ENCODE measurements around the gene IQCM.
A peak's percentile ranks its signal among the peaks of the same experiment; 100 is the strongest.
"Not testable (repeated sequence)": the region's sequence is repeated elsewhere in the genome, so short reads cannot be mapped to it uniquely, and the experiment has no call there.

The IQCM gene

GRCh38 chr4:149426461-149426860, 389.2 kb downstream of the IQCM start:
- DNase-seq: peak; percentile 7

- DNase-seq: no peak
These were observed 406.1 kb downstream of the IQCM start for GRCh38 chr4:149409555-149409962.

DNA sequence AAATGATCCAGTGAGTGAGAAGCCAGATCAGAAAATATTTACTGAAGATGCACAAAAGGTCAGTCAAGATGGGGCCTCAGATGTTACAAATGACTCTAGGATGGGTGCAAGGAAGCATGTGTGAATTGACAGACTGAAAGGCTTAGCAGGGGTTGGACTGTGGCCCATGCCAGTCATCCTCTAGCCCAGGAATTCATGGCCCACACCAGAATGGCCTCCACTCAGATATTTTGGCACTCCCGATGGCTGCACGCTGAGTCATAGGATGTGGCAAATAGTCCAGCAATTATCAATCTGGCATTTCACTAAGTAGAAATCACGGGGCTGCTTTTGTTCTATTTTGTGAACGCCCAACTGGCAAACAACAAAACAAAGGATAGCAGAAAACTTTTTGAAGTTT, 406.5 kb downstream of the IQCM start:
- no peak for DNase-seq

GRCh38 chr4:149404143-149404542, 411.5 kb downstream of the IQCM start:
- DNase-seq: no peak

DNA sequence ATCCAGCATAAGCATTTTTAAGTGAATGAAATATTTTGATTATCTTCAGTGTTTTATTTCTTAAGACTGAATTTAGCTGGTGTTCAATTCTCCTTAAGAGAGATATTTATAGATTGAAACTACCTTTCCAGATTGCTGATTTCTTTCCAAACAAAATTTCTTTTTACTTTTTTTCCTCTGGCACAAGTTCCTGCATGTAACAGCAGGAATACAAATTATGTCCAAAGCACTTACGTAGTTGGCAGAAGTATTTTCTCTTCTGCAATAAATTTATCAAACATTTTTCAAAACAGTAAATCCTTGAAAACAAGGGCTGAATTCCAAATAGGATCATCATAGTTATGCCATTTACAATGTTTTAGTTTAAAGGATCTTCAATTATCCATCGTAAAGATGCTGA, 412.6 kb downstream of the IQCM start:
- no peak for DNase-seq

DNA sequence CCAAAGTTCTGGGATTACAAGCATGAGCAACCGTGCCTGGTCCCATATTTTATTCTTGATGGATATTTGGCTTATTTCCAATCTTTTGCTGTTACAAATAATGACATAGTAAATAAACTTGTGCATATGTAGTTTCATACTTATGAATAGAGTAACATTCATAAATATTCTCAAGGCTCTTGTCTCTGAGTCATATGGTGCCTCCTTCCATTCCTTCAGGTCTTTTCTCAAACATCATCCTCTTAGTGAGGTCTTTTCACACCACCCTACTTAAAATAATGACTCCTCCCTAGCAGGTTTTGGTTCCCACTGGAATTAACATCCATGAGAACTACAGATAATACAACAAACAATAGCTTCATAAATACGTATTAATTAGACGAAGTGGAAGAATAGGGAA, 416.6 kb downstream of the IQCM start:
- DNase-seq: no peak

DNA sequence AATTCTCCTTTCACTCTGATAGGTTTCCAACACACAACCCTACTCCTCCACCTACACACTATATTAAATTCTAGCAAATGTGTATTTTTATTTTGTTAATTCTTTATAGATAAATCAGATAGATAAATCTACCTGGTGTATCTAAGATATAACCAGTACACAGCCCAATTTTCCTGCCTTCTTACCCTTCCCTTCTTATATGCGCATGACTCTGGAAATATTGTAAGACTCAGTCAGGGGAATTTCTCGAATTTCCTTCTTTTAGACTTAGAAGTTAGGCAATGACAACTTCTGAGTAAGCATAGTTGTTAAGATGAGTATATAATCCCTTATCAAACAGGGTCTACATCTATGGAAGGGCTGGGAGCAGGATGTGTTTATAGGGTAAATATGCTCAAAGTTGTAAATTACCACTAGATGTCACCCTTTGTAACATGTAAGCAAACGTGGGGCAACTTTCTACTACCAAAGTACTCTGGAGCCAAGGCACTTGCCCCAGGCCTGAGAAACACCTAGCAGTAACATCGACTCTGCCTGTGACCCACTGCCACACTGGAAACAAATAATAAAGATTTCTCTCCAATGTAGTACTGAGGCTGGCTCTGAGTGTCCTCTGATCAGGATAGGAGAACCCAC, 444.7 kb downstream of the IQCM start:
- DNase-seq: peak; percentile 16

DNA sequence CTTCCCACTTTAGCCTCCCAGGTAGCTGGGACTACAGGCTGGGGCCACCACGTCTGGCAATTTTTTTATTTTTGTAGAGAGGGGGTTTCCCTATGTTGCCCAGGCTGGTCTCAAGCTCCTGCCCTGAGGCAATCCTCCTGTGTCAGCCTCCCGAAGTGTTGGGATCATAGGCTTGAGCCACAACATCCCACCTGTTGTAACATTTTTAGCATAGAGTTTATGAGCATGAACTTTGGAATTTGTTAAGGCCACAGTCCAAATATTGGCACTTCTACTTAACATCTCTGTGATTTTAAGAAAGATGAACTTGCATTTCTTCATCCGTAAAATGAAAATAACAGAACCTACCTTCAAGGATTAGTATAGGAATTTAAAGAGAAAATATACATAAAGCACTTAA, 445.6 kb downstream of the IQCM start:
- no peak for DNase-seq

DNA sequence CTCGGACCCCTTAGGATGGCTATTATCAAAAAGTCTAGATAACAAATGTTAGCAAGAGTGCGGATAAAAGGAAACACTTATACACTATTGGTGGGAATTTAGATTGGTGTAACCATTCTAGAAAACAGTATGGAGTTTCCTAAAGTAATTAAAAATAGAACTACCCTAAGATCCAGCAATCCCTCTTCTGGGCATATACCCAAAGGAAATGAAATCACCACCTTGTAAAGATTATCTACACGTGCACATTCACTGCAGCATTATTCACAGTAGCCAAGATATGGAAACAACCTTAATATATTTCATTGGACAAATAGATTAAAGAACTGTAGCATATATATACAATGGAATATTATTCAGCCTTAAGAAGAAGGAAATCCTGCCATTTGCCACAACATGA, 462.4 kb downstream of the IQCM start:
- no peak for DNase-seq

- no peak for DNase-seq
These were observed 466.1 kb downstream of the IQCM start for GRCh38 chr4:149349541-149349940.

DNA sequence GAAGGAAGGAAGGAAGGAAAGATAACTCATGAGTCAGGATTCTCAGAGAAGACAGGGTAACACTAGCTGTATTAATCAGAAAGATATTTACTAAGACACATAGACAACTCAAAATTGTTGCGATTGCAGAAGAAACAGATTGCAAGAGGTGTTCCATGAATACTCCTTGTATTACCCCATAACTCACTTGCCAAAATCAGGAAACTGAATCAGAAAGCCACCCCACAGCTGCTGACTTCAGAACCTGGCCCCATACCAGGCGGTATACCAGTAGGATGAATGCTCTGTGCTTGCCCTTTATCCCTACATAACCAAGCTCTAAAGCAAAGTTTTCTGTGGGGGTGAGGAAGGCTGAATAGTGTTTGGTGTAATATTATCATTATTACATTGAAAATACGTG, 468.5 kb downstream of the IQCM start:
- no peak for DNase-seq

- DNase-seq: no peak
These were observed 470.2 kb downstream of the IQCM start for GRCh38 chr4:149345424-149345823.

GRCh38 chr4:149344436-149344835, 471.2 kb downstream of the IQCM start:
- no peak for DNase-seq

DNA sequence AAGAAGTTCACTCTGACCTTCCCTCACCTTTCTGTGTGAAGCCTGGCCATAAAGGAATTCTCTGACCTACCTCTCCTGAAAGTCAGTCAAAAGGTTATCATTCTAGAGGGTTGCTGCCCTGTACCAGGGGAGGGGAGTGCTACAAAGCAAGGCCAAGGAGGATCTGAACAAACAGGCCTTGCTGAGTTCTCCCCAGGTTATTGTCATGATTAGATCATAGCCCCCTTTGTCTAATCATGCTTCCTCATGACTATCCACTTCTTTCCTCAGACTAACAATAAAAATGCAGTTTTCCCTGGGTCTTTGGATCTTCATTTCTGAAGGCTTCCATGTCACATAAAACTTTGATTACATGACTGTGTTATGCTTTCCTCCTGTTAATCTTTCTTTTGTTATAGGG, 472.0 kb downstream of the IQCM start:
- DNase-seq: no peak

- DNase-seq: not testable (repeated sequence)
These were observed 474.5 kb downstream of the IQCM start for GRCh38 chr4:149341117-149341516.

DNA sequence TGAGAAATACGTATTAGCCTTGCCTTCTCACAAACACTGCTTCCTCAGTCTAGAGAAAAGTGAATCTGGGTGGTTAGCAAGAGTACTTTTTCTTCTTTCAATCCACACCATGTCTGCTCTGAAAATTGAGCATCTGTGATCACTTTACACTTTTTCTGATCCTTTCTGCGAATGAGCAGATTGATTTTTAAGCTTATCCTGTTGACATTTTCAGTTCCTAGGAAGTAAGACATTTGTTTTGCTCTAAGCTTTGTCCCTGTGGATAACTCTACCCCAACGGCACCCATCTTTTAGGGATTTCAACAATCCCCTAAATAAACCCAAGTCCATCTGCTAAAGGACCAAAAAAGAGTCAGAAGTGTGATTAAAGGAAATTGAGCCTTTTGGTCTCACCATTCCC, 487.5 kb downstream of the IQCM start:
- DNase-seq: no peak

GRCh38 chr4:149322203-149322602, 493.4 kb downstream of the IQCM start:
- DNase-seq: no peak

- DNase-seq: no peak
These were observed 494.2 kb downstream of the IQCM start for GRCh38 chr4:149321438-149321837.

DNA sequence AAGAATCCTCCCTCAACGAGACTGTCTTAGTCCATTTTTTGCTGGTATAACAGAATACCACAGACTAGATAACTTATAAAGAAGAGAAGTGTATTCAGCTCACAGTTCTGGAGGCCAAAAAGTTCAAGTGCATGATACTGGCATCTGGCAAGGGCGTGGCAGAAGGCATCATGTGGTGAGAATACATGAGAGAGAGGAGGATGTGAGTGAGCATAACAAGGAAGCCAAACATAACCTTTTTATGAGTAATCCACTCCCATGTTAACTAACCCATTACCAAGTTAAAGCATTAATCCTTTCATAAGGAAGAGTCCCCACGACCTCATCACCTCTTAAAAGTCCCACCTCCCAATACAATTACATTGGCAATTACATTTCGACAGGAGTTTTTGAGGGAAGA, 504.6 kb downstream of the IQCM start:
- peak; percentile 19 for DNase-seq

- DNase-seq: peak; percentile 46
These were observed 509.1 kb downstream of the IQCM start for GRCh38 chr4:149306537-149306936.
